Endothelial cell of umbilical vein (primary cell): ENCODE results near the gene STK38L.

Experiments
- CTCF ChIP-seq, 2 donors: IDR thresholded peaks; 1 replicate in 1 of 2; 2 replicates in 1 of 2; pipeline ENCODE4 v1.5.1; 2011; ENCODE audit warnings: low read length in 2 of 2, mild to moderate bottlenecking in 2 of 2, moderate library complexity in 2 of 2, control low read depth in 1 of 2, inconsistent platforms in 1 of 2, low read depth in 1 of 2; ENCODE audit not compliant: insufficient read depth in 1 of 2; ENCODE audit errors: extremely low read depth in 1 of 2
- EZH2 ChIP-seq: IDR thresholded peaks from 2 replicates; pipeline ENCODE4 v1.6.1; 2012; ENCODE audit warnings: borderline replicate concordance, low read depth, mild to moderate bottlenecking, moderate library complexity, low read length, inconsistent platforms; ENCODE audit not compliant: severe bottlenecking
- FOS ChIP-seq: IDR thresholded peaks from 2 replicates; pipeline ENCODE4 v1.6.1; 2011; ENCODE audit warnings: mild to moderate bottlenecking, low read length, moderate library complexity, borderline replicate concordance; ENCODE audit not compliant: insufficient read depth
- GATA2 ChIP-seq: IDR thresholded peaks from 2 replicates; pipeline ENCODE4 v1.7.0; 2011; ENCODE audit warnings: low read depth, mild to moderate bottlenecking, moderate library complexity, mixed read lengths, low read length; ENCODE audit not compliant: insufficient read length, insufficient read depth
- POLR2A ChIP-seq: IDR thresholded peaks from 2 replicates; pipeline ENCODE4 v1.6.1; 2012; ENCODE audit warnings: low read depth, mild to moderate bottlenecking, control low read depth, low read length
- POLR2AphosphoS5 ChIP-seq: IDR thresholded peaks from 2 replicates; pipeline ENCODE4 v1.6.1; 2012; ENCODE audit warnings: low read depth, mild to moderate bottlenecking, control low read depth, low read length, moderate library complexity; ENCODE audit not compliant: insufficient read depth

GRCh38 chr12:27344246-27344645, 100.2 kb downstream of the STK38L start:
- TF ChIP-seq CTCF (IDR thresholded peaks at IDR 0.05; ENCODE audit: extremely low read depth in 1 of 2, insufficient read depth in 1 of 2, low read depth in 1 of 2, low read length in 2 of 2) (no peak), POLR2AphosphoS5 (no peak), POLR2A (no peak), GATA2 (no peak), EZH2 (no peak), FOS (no peak)
